T-helper 17 cell (primary cell): ENCODE measurements around the gene CMKLR1. TPM values are rescaled to one million over a fixed set of nuclear protein-coding genes. Genes with fewer than 3 reads are reported as not detected.

ENCODE experiments used
- ATAC-seq: fragments of 150-1000 bp; cut with Tn5 transposase; 2 replicates; pipeline ENCODE4 v1.10.0; 2021; ENCODE audit warnings: mild to moderate bottlenecking, moderate library complexity
- DNase-seq, 3 donors: peaks; one replicate each; pipeline versions ENCODE4 v3.0.0 to v3.0.0-alpha.2; 2020 to 2021
- H3K9me3 ChIP-seq: one replicate; pipeline ENCODE4 v1.7.0; 2013; ENCODE audit warnings: low read length, mild to moderate bottlenecking; ENCODE audit not compliant: control insufficient read depth, poor library complexity, severe bottlenecking
- H3K27ac Mint-ChIP-seq: one replicate; pipeline ENCODE4 v1.8.0; 2022; ENCODE audit warnings: mild to moderate bottlenecking, moderate library complexity, mixed read lengths
- H3K27me3 Mint-ChIP-seq: one replicate; pipeline ENCODE4 v1.8.0; 2022; ENCODE audit warnings: mixed read lengths
- H3K36me3 Mint-ChIP-seq: one replicate; pipeline ENCODE4 v1.8.0; 2022; ENCODE audit warnings: low read depth, mixed read lengths
- H3K4me1 Mint-ChIP-seq: one replicate; pipeline ENCODE4 v1.8.0; 2022; ENCODE audit warnings: mild to moderate bottlenecking, mixed read lengths
- H3K4me3 Mint-ChIP-seq: one replicate; pipeline ENCODE4 v1.8.0; 2022; ENCODE audit warnings: mild to moderate bottlenecking, moderate library complexity, mixed read lengths
- total RNA-seq, 4 donors: library from RNA in 2 of 4; stranded (reverse) in 2 of 4; gene quantifications; one replicate each; pipeline ENCODE4 v1.2.3 and lab custom pipeline; 2022 to 2026

CMKLR1 gene, protein sequence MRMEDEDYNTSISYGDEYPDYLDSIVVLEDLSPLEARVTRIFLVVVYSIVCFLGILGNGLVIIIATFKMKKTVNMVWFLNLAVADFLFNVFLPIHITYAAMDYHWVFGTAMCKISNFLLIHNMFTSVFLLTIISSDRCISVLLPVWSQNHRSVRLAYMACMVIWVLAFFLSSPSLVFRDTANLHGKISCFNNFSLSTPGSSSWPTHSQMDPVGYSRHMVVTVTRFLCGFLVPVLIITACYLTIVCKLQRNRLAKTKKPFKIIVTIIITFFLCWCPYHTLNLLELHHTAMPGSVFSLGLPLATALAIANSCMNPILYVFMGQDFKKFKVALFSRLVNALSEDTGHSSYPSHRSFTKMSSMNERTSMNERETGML
- total RNA-seq (under 1 TPM in 1 of 2 donors, not detected in 1; 0.22 TPM), total RNA-seq (lab: John Stamatoyannopoulos, UW) (0 reads per million in 2 donors)

DNA sequence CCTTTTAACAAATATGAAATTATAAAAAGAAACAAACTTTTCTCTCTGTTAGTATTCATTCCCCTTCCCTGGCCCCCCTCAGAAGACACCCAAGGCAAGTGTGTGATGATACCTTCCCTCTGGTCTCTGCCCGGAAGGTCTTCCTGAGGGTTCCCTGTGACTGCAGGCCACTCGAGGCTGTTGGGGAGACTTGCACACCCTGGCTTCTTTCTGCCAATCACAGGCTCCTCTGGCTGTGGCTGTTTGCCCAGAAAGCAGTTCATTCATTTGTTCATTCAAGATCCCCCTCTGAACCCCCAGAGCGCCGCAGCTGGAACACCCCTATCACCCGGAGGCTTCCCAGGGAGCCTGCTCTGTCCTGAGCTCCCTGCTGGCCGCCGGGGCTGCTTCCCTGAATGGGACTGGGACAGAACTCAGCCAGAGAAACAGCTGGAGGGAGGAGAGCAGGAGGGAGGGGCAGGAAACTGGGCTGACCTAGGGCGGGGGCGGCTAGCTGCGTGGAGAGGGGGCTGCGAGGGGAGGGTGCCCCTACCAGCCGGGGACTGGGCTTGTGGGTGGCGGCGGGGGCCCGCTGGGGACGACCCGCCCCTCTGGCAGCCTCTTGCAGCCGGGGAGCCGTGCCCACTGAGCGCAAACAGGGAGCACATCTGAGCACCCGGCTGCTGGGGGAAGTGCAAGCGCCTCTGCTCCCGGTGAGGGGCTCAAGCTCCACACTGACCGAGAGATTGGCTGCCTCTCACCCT is at the start of gene CMKLR1:
Gene CMKLR1 (minus strand): TSS at position 397 of the 743 bp plus-strand sequence. CDS start 45,720 bp downstream, outside the sequence.
- no peak for DNase-seq
- Mint-ChIP-seq H3K36me3 (no peaks in the 10 kb centered on the region), H3K27ac (no peak within 1 kb of the TSS), H3K27me3 (peaks cover 34% of the 10 kb centered on the region), H3K4me1 (no peaks in the 10 kb centered on the region), H3K4me3 (no peak within 1 kb of the TSS)
- H3K9me3 ChIP-seq = no peaks in the 10 kb centered on the region
- no peak for ATAC-seq

GRCh38 chr12:108387771-108388170 is 48.7 kb upstream of the CMKLR1 start:
- ATAC-seq = no peak
- H3K27ac Mint-ChIP-seq = no peak overlapping the region
- H3K9me3 ChIP-seq = no peaks in the 10 kb centered on the region
- no peaks in the 10 kb centered on the region for H3K36me3 Mint-ChIP-seq
- no peak for DNase-seq
- H3K27me3 Mint-ChIP-seq = peaks cover 8% of the 10 kb centered on the region
- H3K4me3 Mint-ChIP-seq = no peak overlapping the region
- no peaks in the 10 kb centered on the region for H3K4me1 Mint-ChIP-seq

DNA sequence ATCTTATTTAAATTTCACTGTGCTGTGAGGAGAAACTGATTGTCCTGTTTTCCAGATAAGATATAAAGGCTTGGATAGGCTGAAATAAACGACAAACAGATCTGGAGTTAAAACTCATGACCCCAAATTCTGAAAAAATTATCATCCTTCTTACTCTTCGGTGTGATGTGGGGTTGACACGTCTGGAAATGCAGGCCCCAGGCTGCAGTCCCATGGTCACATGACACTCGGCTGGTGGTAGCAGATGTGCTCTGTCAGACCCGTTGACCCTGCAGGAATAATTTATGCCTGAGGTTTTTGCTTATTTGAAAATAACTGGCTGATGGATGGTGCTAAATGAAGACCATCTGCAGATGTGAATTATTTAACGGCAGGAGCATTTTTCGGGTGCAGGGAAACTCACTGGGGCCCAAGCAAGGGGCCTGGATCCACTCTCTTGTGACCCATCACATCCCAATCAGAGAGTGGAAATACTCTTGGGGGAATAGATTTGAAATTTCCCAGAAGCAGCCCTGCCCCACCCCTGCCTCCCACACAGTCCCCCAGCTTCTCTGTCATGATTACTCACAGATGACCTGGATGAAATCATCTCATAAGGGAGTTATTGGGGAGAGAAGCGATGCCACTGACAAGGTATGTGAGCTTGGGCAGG is 47.7 kb upstream of the CMKLR1 start:
- H3K9me3 ChIP-seq = no peaks in the 10 kb centered on the region
- no peaks in the 10 kb centered on the region for H3K36me3 Mint-ChIP-seq
- no peak overlapping the region for H3K27ac Mint-ChIP-seq
- H3K4me3 Mint-ChIP-seq = no peak overlapping the region
- H3K4me1 Mint-ChIP-seq = no peaks in the 10 kb centered on the region
- ATAC-seq (no peak), DNase-seq (no peak)
- H3K27me3 Mint-ChIP-seq = peaks cover 12% of the 10 kb centered on the region

- no peaks in the 10 kb centered on the region for H3K9me3 ChIP-seq
- H3K27me3 Mint-ChIP-seq = peaks cover 13% of the 10 kb centered on the region
- DNase-seq (no peak), ATAC-seq (no peak)
- H3K36me3 Mint-ChIP-seq = no peaks in the 10 kb centered on the region
- H3K27ac Mint-ChIP-seq = no peak overlapping the region
- H3K4me1 Mint-ChIP-seq = no peaks in the 10 kb centered on the region
- H3K4me3 Mint-ChIP-seq = no peak overlapping the region
These were observed 43.3 kb upstream of the CMKLR1 start for GRCh38 chr12:108382437-108382801.

DNA sequence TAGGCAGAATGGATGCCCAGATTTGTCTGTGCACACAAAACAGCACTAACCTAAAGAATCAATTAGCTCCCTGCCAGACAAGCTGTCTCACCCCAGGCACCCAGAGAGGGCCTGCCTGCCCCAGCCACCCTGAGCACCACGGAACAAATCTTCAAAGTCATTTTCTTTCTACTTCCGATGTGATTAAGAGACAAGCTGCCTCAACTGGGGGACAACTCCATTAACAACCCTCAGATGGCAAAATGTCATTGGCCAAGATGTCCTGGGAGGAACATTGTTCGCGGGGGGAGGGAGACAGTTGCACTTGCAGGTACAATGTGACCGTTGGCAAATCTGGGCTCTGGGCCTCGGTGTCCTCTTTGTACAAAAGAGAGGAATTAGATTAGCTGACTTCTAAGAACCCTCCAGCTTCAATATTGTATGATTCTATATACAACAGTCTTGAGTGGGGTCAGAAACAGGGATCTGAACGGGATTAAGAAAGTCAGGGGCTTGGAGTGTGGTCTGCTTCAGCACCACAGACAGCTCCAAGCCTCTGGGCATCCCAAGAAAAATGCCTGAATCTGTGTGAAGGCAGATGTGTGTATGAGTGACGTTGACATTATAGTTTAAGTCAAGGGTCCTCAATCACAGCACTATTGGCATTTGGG is 42.8 kb upstream of the CMKLR1 start:
- H3K9me3 ChIP-seq = no peaks in the 10 kb centered on the region
- Mint-ChIP-seq H3K36me3 (no peaks in the 10 kb centered on the region), H3K4me1 (no peaks in the 10 kb centered on the region), H3K4me3 (no peak overlapping the region), H3K27me3 (peaks cover 13% of the 10 kb centered on the region), H3K27ac (no peak overlapping the region)
- ATAC-seq = no peak
- DNase-seq = no peak

DNA sequence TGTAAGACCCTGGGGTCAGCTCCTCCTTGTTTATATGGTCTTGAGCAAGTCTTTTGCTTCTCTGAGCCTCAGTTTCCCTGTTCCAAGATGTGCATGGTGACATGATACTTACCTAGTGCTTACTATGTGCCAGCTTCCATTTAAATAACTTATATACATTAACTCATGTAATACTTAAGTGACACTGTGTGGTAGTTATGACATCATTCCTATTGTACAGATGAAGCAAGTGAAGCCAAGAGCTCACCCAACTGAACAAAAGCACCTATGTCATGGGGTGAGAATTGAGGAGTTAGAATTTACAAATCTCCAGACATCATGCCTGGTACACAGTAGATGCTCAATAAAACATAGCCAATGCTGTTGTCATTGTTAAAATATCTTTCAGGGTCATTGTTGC is 41.3 kb upstream of the CMKLR1 start:
- H3K36me3 Mint-ChIP-seq = no peaks in the 10 kb centered on the region
- no peak overlapping the region for H3K27ac Mint-ChIP-seq
- no peaks in the 10 kb centered on the region for H3K9me3 ChIP-seq
- ATAC-seq (no peak), DNase-seq (no peak)
- peaks cover 13% of the 10 kb centered on the region for H3K27me3 Mint-ChIP-seq
- H3K4me3 Mint-ChIP-seq = no peak overlapping the region
- no peaks in the 10 kb centered on the region for H3K4me1 Mint-ChIP-seq

DNA sequence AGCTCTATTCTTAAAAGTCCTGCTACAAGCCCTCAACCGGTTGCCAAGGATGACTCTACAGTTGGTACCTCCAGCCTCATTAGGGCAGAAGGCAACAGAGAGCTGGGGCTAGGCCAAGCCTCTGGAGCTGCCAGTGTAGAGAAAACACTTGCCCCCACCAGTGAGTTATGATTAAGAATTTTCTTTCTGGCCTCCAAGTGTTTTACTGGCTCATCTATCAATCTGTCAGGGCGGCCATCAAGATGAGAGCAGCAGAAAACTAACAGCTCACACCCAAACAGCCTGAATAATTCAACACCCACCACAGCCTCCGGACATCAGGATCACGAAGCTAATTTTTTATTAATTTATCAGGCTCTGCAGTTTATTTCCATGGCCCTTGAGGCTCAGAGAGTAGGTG is 40.7 kb upstream of the CMKLR1 start:
- peaks cover 13% of the 10 kb centered on the region for H3K27me3 Mint-ChIP-seq
- no peaks in the 10 kb centered on the region for H3K36me3 Mint-ChIP-seq
- H3K27ac Mint-ChIP-seq = no peak overlapping the region
- ATAC-seq (no peak), DNase-seq (no peak)
- H3K4me1 Mint-ChIP-seq = no peaks in the 10 kb centered on the region
- H3K9me3 ChIP-seq = no peaks in the 10 kb centered on the region
- no peak overlapping the region for H3K4me3 Mint-ChIP-seq

GRCh38 chr12:108378926-108379325 is 39.8 kb upstream of the CMKLR1 start:
- Mint-ChIP-seq H3K4me3 (no peak overlapping the region), H3K4me1 (no peaks in the 10 kb centered on the region), H3K27ac (no peak overlapping the region), H3K36me3 (no peaks in the 10 kb centered on the region), H3K27me3 (peaks cover 13% of the 10 kb centered on the region)
- H3K9me3 ChIP-seq = no peaks in the 10 kb centered on the region
- ATAC-seq (no peak), DNase-seq (no peak)

DNA sequence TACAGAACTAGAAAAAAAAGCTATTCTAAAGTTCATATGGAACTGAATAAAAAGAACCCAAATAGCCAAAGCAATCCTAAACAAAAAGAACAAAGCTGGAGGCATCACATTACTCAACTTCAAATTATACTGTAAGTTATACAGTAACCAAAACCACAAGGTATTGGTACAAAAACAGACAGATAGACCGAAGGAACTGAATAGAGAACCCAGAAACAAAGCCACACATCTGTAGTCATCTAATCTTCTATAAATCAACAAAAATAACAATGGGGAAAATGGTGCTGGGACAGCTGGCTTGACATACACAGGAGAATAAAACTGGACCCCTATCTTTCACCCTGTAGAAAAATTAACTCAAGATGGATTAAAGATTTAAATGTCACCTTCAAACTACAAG is 38.1 kb upstream of the CMKLR1 start:
- DNase-seq (no peak), ATAC-seq (no peak)
- peaks cover 5% of the 10 kb centered on the region for H3K27me3 Mint-ChIP-seq
- no peak overlapping the region for H3K27ac Mint-ChIP-seq
- no peaks in the 10 kb centered on the region for H3K4me1 Mint-ChIP-seq
- H3K9me3 ChIP-seq = no peaks in the 10 kb centered on the region
- H3K36me3 Mint-ChIP-seq = no peaks in the 10 kb centered on the region
- H3K4me3 Mint-ChIP-seq = no peak overlapping the region

DNA sequence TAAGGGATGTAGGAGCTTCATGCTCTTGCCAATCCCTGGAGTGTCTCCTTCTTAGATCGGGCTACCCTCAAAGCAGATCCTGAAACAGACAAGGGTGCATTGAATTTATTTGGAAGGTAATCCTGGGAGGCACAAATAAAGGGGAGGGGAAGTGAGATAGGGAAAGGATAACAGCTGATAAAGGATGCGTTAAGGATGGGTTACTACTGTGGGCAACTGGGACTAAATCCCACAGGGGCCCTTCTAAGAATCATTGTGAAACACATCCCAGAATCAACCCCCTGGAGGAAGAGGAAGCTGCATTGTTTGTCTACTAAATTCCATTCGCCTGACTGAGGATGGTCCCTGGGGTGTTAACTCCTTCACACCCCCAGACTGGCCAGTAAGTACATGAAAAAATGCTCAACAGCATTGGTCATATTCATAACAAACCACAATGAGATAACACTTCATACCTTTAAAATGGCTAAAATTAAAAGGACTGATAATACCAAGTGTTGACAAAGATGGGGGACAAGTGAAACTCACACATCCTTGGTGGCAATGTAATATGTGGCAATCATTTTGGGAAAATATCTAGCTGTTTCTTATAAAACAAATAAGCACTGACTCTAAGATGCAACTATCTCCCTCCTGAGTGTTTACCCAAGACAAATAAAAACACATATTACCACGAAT is 37.0 kb upstream of the CMKLR1 start:
- H3K27ac Mint-ChIP-seq = no peak overlapping the region
- H3K4me1 Mint-ChIP-seq = no peaks in the 10 kb centered on the region
- no peaks in the 10 kb centered on the region for H3K9me3 ChIP-seq
- ATAC-seq (no peak), DNase-seq (no peak)
- H3K36me3 Mint-ChIP-seq = peaks cover 2% of the 10 kb centered on the region
- peaks cover 6% of the 10 kb centered on the region for H3K27me3 Mint-ChIP-seq
- no peak overlapping the region for H3K4me3 Mint-ChIP-seq

DNA sequence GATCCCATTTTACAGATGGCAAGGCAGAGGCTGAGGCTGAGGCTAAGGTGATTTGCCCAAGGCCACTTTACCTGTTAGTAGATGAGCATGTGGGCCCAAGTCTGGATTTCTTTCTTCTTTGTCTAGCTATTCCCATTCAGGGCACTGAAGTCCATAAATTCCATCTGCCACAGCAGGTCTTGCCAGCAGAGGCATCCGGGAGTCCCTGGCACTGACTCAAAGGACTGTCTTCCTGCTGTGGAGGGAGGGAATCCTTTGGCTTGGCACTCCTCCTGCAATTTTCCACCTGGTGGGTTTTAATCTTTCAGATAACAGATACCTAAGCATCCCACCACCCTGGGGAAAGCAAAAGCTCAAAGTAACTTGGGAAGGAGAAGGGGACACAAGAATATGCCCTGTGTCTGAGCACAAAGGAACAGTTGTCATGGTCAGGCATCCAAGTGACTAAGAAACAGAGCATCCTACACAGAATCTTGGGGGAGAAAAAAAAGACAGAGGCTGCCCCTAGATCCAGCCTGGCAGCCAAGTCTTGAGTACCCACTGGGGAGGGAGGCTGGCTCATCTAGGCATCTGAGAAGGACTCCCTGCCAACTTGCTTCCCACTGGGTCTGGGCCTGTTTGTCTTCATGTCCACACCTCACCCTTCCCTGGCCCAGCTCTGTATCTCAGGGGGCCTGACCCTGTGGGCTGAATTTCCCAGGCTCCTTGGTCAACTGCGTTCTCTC is 35.6 kb upstream of the CMKLR1 start:
- ATAC-seq (no peak), DNase-seq (no peak)
- H3K9me3 ChIP-seq = no peaks in the 10 kb centered on the region
- Mint-ChIP-seq H3K4me3 (no peak overlapping the region), H3K36me3 (peaks cover 2% of the 10 kb centered on the region), H3K27me3 (peaks cover 6% of the 10 kb centered on the region), H3K4me1 (no peaks in the 10 kb centered on the region), H3K27ac (no peak overlapping the region)

DNA sequence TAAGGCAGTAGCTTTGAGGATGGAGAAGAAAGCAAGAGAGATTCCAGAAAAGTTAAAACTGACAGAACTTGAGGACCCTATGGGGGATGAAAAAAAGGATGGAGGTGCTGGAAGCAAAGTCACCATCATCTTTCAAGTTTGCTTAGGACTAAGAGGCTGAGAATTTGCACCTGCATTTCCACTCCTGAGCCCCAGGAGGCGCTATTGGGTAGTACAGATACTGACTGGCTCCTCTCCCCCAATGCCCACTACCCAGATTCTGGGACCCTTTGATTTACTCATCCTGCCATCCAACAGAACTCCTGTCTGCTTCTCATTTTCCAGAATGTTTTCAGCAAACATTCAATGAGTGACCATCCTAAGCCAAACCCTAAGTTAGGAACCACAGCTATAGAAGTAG is 34.0 kb upstream of the CMKLR1 start:
- no peak for DNase-seq
- no peak for ATAC-seq
- H3K9me3 ChIP-seq = no peaks in the 10 kb centered on the region
- Mint-ChIP-seq H3K4me1 (no peaks in the 10 kb centered on the region), H3K27ac (no peak overlapping the region), H3K4me3 (no peak overlapping the region), H3K27me3 (peaks cover 6% of the 10 kb centered on the region), H3K36me3 (peaks cover 2% of the 10 kb centered on the region)
